Activated gamma-delta T cell treated with anti-CD3 and anti-CD28 coated beads, Interleukin-2, amount 50 U/mL, for 16 hours (primary cell): ENCODE results near the gene KIFBP.

Experiments used
- DNase-seq: peaks from one replicate; pipeline ENCODE4 v3.0.0-alpha.2; 2020; ENCODE audit warnings: low read depth

The KIFBP gene

DNA sequence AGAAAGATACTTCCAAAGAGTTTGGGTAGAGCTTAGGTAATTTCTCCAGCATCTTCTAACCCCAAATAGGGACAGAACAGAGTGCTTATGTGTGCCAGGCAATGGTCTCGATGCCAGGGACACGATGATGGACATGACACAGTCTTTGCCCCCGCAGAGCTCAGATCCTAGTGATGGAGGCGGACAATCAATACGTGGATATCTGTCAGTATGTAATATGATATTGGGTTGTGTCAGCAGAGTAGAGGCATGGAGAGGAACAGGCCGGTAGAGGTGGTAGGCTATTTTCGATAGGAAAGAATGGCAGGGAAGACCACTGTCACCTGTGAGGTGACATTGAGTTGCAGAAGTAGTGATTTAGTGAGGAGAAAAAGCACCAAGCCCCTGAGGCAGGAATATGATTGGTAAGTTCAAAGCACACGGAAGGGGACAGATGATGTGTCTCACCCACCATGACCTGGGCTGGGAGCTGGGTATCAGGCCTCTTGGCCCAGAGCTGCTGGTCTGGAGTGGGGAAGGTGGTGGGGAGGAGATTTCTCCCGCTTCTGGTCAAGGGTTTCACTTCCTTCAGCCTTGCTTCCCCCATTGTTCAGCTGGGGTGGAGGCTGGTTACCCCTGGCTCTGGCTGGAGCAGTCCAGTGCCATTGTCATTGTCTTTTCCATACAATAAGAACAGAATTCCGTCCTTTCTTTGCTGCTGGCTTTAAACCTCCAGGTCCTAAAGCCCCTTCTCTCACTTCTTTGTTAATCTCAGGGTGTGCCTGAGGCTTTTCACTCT is 63.3 kb downstream of the KIFBP start:
- no peak for DNase-seq

DNA sequence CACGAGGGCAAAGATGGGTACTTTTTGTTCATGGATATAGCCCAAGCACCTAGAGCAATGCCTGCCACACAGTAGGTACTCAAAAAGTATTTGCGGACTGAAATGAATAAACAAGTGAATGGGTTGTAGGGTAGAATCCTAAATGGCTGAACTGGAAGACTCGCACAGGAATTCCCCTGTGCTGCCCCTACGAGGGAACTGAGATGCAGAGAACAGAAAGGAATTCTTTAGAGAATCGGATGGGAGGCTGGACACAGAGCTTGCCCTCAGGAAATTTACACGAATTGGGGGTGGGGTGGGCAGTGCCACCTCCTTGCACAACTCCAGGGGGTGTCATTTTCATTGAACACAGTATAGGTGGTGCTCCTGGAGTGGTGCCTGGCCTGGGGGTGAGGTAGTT is 64.1 kb downstream of the KIFBP start:
- DNase-seq, result no peak

DNA sequence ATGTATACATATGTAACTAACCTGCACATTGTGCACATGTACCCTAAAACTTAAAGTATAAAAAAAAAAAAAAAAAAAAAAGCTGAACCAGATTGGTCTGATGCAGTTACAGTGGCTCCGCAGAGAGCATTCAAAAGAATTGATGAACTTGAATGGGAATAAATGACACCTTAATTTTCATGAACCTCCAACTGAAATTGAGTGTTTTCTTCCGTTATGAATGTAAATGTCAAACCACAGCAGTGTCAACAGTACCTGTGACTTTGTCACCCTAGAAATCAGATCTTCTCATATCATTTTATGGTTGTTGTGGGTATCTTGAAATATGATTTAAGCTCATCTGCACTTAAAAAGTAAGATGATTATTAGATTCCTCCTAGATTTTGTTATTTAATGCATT is 66.6 kb downstream of the KIFBP start:
- no peak for DNase-seq

DNA sequence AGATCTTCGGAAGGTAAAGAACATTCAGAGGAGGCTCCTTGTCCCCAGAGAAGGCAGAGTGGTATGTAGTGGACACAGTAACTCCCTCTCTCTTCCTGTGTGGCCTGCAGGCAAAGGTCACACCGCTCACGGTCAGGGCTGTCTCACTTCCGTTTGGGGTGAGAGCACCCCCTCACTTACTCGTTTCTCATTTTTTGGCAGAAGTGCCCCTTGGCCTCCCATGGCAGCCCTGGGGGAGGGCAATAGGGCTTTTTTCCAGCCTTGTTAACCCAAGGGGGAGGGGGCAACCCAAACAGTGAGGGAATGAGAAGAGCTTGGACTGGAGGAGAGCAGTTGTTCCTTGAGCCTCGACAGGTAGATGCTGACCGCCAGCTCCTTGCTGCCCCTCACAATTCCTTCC is 67.5 kb downstream of the KIFBP start:
- no peak for DNase-seq

DNA sequence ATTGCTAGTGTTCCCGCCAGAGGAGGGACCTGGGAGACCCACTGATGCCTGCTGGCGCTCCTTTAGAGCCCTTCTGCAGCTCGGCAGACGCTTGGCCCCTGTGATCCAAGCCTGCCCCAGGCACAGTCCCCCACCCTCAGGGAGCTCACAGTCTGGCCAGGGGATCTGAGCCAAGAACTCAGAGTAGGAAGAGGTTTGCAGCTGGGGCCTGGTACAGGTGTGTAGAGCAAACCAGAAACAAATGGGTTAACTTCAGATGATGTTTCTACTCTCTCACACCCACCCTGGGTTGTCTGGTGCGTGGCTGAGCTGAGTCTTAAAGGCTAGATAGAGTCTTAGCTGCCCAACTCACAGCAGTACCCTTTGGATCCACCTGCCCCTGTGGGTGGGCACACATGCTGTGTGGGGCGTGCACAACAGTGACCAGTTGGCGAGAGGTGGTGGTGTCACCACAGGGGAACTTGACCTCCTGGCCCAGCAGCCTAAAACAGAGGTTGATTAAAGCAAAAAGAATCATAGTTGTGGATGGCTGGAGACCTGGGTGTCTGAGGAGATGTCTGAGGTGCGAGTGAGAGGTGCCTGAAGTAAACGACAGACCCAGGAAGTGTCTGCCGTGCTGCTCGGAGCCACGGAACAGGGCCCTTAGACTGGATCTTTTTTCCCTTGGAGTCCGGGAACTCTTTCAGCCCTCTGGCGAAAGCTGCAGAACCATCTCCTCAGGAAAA is 68.1 kb downstream of the KIFBP start:
- no peak for DNase-seq

DNA sequence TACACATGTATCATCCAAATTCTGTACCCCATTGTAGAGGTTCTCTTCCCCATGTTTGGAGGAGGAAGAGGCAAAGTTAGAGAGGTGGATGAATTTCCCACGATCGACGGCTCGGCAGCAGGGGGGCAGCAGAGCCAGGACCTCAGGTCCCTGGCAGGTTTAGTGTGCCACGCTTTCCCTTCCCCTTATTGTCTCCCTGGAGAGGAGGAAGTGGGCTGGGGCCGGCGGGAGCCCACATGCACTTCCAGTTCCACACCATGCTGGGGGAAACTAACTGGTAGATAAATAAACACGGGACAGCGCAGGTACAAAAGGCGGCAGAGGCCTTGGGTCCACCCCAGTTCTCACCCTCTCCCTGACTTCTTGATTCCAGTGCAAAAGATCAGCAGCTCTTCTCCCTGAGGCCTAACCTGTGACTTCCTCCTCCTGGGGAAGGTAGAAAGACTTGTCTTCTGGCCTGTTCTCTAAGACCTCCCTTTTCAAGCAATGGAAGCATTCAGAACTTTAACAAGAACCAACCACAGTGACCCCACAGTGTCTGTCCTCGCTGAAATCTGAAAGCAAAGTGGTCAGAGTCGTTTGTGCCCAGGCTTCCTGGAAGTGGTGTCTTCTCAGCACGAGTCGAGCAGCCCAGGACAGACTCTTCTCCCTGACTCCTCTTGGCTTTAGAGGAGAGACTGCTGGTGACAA is 68.8 kb downstream of the KIFBP start:
- DNase-seq, result no peak

DNA sequence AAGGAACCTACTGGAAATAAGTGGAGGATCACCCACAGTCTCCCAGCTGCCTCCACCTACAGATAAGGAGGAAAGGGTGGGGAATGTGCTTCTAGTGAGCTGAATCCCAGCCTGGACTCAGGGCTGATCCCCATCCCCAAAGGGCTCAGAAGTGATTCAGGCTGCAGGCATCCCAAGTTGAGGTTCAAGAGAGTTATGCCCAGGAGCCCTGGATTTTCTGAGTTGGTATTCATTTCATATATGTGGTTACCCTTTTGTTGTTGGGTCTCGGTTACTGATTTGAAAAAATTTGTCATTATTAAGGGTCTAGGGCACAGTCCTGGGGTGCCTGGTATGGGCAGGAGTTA is 69.3 kb downstream of the KIFBP start:
- DNase-seq, result no peak

DNA sequence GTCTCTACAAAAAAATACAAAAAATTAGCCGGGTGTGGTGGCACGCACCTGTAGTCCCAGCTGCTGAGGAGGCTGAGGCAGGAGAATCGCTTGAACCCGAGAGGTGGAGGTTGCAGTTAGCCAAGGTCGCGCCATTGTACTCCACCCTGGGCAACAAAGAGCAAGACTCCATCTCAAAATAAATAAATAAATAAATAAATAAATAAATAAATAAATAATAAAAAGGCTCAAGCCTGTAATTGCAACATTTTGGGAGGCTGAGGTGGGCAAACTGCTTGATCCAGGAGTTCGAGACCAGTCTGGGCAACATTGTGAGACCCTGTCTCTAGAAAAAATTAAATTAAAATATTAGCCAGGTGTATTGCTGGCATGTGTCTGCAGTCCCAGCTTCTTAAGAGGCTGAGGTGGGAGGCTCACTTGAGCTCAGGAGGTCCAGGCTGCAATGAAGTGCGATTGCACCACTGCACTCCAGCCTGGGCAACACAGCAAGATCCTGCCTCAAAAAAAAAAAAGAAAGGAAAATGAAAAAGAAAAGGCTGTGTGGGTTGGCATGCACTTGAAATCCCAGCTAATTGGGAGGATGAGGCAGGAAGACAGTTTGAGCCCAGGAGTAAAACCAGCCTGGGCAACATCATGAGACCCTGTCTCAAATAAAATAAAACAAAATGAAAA is 71.7 kb downstream of the KIFBP start:
- DNase-seq, result no peak

DNA sequence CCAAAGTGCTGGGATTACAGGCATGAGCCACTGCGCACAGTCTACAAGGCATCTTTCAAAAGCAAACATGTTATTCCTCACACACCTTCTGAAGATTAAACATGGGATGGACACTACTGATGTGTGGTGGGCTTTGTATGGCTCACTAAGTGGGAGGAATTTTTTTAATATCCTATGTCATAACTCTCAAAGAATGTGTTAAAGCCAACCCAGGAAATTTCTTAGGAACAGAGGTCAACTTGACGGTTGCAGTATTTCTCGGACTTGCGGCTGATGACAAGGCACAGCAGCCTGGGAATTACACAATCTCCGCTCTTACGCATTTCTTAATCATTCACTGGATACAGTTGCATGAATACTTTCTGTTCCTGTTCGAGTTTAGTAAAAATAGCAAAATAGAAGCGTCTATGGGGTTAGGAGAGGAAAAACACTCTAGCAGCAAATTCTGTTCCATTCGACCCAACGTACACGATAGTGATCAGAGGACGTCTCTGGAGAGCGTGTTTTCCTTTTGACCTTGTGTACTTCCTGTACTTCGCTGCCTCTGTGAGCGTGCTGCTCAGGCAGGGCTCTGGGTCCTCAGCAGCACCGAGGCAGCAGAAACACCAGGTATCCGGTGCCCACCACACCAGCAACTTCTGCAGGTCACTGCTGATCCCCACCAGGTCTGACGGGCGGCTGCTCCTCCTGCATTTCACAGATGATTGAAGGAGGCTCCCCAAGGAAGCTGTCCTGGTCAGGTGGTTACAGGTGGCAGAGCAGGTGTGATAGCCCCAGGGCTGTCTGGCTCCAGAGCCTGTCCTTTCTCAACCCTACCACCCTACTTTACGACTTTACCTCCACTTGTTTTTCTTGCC is 72.9 kb downstream of the KIFBP start:
- DNase-seq, result no peak

DNA sequence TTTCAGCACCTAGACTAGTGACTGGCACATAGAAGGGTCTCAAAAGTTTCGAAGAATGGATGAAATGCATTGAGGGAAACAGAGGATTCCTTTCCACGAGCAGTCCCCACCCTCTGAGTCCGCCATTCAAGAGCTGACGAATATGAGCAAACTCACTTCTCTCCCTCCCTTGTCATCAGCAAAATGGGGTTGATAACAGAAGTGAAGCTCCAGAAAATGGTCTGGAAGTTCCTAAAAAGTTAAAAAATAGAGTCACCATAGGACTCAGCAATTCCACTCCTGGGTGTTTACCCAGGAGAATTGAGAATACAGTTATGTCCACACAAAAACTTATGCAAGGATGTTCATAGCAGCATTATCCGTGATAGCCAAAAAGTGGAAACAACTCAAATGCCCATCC is 74.3 kb downstream of the KIFBP start:
- DNase-seq, result no peak

DNA sequence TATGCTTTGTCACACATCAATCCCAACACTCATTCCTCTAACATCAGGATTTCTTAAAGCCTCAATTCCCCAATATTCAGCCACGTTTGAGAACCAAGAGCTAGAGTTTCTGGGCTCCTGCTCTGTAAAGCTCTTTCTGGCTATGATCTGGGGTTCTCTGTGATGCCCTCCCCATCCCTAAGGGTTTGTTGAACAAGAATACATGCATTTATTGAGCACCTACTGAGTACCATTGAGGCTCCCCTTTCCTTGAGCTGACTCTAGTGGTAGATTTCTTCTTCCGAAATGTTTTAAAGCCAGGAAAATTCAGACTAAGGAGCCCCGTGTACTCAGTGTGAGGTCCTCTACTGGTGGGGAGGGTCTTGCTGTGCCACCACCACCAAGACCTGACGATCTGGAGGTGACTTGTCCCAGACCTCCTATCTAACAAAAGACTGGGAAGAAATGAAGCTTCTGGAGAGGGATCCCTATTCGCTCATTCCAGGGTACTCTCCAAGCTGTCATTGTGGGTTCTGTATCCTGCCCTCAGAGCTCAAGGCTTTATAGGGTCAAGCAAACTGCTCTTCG is 76.2 kb downstream of the KIFBP start:
- DNase-seq, result no peak

DNA sequence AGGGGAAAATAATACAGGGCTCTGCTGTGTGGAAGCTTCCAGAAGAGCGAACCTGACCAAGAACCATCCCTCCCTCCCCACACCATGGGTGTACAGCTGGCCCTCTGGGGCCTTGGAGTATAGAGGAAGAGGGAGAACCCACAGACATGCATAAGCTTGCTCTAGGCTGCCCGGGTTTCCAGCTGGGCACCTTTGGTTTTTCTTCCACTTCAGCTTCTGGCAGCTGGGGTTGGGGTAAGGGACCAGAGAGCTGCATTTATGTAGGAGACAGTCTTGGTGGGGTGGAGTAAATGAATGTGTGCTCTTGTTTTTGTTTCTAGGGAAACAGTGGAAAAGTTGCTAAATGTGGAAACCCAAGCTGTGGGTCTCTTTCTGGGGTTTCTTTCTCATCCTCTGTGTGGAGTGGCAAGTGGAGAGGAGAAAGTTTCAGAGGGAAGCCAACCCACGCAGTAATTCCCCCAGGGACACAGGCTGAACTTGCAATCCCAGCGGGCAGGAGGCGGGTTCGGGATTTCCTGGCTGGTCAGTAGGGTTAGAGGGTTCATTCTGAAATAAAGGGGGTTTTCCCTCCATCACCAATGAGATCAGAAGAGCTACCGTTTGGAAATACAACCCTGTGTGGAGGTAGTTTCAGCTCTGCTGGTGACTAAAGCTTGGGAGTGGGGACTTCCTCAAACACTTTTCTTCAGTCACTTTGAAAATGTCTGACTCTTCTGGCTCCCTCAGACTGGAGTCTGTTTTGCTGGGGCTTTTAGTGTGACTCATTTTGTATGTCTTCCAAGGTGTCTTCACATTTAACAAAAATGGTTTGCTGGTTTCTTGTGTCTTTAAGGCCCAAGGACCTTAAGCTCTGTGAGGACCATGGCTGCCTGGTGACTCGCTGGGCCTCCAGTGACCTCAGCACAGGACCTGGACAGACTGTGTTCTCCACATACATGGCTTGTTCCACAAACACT is 77.1 kb downstream of the KIFBP start:
- no peak for DNase-seq
